GM18870 (cell line): ENCODE results near the gene BUD23.
A peak's percentile ranks its signal among the peaks of the same experiment; 100 is the strongest.
"Not testable (repeated sequence)": the region's sequence is repeated elsewhere in the genome, so short reads cannot be mapped to it uniquely, and the experiment has no call there.

Source experiments
- ATAC-seq: cut with Tn5 transposase; IDR thresholded peaks from one replicate; pipeline ENCODE4 v1.9.1; 2021; ENCODE audit warnings: moderate library complexity; ENCODE audit not compliant: unreplicated experiment

Gene BUD23

DNA sequence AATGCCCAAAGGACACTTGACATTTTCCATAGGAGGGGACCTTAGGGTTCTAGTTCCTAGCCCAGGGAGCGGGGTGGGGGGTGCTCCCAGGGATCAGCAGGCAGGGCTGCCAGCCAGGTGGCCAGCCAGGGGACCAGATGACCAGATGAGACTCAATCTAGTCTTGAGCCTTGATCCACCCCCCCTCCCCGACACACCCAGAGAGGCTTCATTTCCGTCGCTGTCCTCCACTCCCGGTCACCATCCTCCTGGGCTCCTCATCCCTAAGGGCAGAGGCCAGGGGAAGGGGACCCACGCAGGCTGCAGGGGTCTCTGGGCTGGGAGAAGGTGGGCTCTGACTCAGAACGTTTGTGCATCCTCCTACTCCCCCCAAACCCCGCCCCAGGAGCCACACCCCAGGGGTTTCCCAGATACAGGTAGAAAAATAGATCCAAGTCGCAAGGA, 35.1 kb downstream of the BUD23 start:
- ATAC-seq: no peak

DNA sequence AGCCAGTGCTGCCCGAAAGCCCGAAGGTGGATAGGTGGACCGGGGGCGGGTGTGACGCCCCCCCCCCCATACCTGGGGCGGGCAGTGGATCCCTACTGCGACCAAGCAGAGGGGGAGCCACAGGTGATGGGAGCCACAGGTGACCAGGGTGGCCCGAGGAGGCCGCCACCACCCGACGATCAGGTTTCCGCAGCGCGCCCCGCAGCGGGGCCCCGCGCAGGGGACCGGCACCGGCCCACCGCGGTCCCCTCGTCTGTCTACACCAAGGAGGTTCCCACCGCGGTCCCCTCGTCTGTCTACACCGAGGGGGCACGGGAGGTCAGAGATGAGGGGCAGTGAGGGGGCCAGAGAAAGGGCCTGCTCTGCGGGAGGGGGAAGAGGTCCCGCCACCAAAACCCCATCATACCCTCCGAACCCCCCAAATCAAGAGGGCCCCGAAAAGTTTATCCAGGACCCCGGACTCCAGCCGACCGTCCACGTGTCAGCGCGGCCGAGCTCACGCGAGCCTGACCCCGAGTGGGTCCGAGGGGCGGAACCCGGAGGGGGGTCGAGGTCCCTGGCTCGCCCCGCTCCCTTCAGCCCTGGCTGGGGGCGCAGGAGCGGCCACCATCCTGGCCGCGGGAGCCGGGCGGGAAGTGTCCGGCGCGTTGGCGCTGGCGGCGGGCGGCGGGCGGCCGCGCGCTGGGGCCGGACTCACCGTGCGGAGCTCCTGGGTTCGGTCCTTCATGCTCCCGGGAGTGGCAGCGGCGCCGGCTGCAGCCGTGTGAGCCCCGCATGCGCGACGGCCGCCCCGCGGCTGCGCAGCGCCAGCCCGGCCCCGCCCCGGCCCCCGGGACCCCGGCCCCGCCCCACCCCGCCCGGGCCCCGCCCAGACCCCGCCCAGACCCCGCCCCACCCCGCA, 35.8 kb downstream of the BUD23 start, which contains the start of gene STX1A:
Gene STX1A, minus strand, starts transcription at position 765 of the 901 bp plus-strand sequence. Its CDS starts 38 bp downstream, at position 727.
- no peak for ATAC-seq

DNA sequence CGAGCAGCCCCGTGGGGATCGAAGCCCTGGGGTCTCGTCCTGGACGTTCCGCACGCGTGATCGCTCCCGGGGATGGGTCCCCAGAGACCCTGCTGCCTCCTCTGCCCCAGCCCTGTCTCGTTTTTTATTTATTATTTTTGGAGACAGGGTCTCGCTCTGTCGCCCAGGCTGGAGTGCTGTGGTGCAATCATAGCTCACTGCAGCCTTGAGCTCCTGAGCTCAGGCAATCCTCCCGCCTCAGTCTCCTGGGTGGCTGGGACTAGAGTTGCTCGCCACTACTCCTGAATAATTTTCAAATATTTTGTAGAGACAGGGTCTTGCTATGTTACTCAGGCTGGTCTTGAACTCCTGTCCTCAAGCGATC, 36.4 kb downstream of the BUD23 start:
- ATAC-seq: no peak

DNA sequence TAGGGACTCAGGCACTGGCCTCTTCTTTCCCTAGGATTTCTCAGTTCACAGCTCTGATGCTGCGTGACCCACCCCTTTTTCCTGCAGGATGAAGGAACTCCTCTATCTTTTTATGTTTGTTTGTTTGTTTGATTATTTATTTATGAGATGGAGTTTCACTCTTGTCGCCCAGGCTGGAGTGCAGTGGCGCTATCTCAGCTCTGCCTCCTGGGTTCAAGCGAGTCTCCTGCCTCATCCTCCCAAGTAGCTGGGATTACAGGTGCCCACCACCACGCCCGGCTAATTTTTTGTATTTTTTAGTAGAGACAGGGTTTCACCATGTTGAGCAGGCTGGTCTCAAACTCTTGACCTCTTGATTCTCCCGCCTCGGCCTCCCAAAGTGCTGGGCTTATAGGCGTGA, 37.0 kb downstream of the BUD23 start:
- ATAC-seq: not testable (repeated sequence)

DNA sequence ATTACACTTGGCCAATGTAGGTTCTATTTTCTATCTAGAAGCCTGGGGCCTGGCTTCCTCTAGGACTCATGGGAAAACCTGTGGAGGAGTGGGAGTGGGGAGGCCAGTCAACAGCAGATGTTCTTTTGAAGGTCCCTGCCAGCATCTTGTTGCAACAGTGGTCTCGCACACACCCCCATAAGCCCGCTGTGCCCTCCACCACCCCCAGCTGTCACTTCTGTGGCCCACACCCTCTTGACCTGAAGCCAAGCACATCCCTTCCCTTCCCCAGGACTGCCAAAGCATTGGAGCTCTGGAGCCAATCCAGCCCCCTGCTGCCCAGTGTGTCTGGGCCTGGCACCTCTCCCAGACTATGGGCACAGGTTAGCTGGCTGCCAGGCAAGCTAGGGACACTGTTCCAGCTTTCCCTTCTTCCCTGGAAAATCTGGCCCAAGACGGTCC, 38.0 kb downstream of the BUD23 start:
- ATAC-seq: no peak

DNA sequence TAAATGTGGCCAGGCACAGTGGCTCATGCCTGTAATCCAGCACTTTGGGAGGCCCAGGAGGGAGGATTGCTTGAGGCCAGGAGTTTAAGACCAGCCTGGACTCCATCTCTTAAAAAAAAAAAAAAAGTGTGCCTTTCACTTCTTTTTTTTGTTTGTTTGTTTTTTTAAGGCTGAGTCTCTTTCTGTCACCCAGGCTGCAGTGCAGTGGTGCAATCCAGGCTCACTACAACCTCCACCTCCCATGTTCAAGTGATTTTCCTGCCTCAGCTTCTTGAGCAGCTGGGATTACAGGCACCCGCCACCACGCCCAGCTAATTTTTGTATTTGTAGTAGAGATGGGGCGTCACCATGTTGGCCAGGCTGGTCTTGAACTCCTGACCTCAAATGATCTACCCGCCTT, 38.8 kb downstream of the BUD23 start:
- not testable (repeated sequence) for ATAC-seq

DNA sequence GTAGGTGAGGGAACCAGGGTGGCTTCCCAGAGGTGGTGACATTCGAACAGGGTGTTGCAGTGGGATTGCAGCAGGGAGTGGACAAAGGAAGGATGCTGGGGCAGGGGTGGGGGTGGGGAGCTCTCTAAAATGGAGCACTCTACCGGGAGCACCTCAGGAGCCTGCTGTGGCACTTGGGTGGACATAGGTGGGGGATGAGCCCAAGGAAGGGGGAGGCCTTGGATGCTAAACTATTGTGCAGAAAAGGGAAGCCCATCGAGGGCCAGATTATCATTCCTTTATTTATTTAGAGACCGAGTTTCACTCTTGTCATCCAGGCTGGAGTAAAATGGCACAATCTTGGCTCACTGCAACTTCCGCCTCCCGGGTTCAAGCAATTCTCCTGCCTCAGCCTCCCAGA, 39.4 kb downstream of the BUD23 start:
- ATAC-seq: no peak

DNA sequence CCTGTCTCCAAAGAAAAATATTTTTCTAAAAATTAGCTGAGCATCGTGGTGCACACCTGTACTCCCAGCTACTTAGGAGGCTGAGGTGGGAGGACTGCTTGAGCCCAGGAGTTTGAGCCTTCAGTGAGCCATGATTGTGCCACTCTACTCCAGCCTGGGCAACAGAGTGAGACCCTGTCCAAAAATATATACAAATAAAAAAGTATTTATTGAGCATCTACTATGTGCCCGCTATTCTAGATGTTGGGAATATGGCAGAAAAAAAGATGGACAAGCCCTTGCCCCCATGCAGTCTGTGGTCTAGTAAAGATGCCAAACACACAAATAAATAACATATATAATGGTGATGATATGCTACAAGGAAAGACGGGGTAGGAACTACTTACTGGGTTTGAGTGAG, 40.4 kb downstream of the BUD23 start:
- no peak for ATAC-seq

DNA sequence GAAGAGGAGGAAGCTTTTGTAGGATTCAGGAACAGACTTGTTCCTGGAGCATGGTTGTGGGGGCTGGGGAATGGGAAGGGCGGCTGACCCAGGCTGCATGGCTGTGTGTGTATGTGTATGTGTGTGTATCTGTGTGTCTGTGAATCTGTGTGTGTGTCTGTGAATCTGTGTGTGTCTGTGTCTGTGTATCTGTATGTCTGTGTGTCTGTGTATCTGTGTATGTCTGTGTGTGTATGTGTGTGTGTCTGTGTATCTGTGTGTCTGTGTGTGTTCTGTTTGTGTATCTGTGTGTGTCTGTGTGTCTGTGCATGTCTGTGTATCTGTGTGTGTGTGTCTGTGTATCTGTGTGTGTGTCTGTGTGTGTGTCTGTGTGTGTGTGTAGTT, 42.7 kb downstream of the BUD23 start:
- ATAC-seq: no peak

DNA sequence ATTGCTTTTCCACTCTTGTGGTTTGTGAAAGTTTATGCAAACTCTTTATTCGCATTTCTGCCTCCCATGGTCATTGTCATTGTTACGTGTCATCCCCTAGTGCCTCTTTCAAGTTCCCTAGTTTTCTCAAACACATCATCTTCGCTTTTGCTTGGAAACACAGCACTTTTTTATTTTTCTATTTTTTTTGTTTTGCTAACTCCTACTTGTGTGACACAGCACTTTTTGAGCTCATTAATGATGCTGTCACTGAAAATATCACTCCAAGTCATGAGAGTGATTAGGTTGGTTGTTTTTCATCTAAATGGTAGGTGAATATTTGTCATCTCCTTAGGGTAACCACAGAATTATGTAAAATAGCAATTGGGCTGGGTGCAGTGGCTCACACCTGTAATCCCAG, 44.6 kb downstream of the BUD23 start:
- no peak for ATAC-seq

DNA sequence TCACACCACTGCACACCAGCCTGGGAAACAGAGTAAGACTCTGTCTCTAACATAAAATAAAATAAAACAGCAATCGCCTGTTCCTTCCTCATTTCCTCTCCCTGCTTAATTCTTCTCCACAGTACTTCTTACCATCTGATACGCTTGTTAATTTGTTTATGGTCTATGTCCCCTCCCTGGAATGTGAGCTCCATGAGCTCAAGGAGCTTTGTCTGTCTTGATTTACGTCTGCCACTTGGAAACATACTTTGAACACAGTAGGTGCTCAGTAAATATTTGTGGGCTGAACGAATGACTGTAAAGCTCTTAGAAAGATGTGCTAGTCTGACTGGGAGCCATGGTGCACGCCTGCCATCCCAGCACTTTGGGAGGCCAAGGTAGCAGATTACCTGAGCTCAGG, 45.2 kb downstream of the BUD23 start:
- ATAC-seq: no peak

DNA sequence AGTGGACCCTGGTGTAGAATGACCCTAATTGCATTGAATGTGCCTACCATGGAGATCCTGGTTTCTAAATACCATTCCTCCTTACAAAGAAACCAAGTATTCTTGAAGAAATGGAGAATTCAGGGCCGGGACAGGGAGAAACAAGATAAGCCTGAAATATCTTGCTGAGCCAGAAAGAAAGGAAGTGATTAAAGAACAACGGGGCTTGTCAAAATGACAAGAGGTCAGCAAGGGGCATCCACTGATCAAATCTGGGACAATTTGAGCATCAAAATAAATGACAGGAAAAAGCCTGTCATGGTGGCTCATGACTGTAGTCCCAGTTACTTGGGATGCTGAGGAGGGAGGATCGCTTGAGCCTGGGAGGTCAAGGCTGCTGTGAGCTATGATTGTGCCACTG, 47.1 kb downstream of the BUD23 start:
- no peak for ATAC-seq

DNA sequence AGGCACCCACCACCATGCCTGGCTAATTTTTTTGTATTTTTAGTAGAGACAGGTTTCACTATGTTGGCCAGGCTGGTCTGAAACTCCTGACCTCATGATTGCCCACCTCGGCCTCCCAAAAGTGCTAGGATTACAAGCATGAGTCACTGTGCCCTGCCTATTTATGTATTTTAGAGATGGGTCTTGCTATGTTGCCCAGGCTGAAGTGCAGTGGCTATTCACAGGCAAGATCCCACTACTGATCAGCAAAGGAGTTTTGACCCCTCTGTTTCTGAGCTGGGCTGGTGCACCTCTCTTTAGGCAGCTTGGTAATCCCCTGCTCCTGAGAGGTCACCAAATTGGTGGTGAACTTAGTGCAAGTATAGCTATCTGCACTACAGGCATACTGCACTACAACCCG, 49.0 kb downstream of the BUD23 start:
- no peak for ATAC-seq

DNA sequence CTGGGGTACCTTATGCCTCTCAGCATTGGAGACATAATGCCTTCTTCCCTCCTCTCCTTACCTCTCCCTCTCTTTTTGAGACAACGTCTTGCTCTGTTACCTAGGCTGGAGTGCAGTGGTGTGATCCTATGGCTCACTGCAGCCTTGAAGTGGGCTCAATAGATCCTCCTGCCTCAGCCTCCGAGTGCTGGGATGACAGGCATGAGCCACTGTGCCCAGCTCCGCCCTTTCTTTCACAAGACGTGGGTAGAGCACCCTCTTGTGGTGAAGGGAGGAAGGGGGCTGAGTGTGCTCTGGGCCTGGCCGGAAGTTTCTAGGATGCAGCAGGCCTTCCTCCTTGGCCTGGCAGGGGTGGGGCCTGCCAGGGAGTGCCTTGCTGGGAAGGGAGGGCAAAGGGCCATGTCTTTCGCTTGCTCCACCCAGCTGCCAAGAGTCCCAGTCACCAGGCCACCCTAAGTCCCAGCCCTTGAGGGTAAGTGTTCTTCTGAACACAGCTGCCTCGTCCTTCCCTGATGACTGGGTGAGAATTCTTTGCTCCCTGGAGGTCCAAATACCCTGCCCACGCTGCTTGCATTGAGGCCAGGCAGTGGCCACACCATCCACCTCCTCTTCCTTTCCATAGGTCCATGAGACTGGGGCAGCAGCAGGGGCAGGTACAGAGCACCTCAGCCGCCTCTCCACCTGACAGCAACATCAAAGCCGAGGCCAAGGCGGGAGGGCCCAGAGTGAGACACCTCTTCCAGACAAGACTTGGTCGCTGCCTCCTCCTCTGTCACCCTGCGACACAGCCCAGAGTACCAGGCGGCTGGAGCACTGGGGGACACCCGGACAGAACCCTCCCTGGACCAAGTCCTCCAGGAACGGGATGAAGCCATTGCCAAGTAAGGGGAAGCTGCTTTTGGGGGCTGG, 51.5 kb downstream of the BUD23 start:
- ATAC-seq: no peak

DNA sequence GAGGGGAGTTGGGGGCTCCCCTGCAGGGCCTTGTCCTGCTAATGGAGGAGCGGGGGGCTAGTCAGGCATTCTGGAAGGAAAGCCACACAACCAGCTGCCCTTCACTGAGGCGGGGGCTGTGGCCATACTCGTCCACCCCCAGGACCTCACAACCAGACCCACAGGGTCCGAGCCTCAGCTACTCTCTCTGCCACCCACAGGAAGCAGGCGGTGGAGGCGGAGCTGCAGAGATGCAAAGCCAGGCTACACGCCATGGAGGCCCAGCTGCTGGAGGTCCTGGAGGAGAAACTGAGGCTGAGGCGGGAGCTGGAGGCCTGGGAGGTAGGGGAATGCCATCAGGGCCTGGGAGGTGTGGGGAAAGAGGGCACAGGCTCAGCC, 52.1 kb downstream of the BUD23 start:
- no peak for ATAC-seq

DNA sequence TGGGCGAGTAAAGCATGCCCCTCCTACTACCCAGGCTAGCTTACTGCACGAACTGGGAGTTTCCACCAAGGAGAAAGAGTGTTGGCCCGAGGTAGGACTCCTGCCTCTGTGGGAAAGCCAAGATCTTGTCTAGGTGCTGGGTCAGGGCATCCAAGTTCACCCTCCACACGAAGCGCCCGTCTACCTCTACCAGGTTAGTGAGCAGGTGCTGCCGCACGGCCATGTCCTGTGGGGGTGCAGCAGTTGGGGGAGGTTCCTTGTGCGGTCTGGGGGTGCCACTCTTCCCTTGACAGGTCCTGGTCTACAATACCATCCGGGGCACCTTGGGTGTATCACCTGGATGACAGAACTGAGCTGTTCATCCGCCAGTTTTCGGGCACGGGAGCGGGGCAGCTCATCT, 53.5 kb downstream of the BUD23 start:
- no peak for ATAC-seq

DNA sequence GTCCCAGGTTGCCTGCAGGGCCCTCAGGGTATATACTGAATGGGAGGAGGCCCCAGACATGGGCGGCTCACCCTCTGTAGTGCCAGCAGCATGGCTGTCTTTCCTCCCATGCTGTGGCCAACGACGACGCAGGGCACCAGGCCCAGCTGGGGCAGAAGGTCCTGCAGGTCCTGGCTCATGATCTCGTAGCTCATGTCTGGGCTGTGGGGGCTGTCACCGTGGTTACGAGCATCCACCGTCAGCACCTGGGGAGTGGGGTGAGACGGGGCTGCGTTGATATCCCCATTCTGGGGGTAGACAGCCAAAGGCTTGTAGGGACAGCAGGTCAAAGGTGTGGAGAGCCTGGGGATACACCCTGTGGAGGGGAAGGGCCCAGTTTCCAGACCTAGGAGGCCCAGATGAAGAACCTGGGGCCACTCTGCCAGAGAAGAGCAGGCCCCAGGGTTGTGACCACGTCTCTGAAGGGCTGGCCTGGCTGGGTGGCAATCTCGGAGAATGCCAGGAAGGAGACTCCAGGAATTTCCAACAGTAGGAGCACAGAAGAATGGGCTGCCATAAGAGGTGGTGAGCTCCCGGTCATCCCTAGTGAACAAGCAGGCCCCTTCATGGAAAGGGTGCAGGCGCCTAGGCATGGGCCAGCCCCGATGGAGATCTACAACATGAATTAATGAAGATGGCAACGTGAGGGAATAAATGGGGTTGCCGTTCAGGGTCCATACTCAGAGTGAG, 54.3 kb downstream of the BUD23 start:
- no peak for ATAC-seq

DNA sequence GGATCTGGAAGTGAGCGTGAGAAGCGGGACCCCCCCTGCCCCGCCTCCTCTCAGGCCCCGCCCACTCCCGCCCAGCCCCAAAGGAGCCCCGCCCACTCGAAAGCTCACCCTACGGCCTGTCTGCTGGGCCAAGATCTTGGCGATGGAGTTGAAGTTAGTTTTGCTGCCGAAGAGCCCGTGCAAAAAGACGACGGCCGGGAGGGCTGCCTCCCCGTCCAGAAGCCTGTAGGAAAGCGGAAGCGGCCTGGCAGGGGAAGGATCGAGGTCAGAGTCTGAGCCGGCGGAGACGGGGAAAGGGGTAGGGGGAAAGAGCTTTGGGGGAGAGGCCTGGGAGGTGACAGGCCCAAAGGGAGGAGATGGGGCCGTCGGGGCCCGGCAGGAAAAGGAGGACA, 54.8 kb downstream of the BUD23 start:
- ATAC-seq: peak; percentile 5

DNA sequence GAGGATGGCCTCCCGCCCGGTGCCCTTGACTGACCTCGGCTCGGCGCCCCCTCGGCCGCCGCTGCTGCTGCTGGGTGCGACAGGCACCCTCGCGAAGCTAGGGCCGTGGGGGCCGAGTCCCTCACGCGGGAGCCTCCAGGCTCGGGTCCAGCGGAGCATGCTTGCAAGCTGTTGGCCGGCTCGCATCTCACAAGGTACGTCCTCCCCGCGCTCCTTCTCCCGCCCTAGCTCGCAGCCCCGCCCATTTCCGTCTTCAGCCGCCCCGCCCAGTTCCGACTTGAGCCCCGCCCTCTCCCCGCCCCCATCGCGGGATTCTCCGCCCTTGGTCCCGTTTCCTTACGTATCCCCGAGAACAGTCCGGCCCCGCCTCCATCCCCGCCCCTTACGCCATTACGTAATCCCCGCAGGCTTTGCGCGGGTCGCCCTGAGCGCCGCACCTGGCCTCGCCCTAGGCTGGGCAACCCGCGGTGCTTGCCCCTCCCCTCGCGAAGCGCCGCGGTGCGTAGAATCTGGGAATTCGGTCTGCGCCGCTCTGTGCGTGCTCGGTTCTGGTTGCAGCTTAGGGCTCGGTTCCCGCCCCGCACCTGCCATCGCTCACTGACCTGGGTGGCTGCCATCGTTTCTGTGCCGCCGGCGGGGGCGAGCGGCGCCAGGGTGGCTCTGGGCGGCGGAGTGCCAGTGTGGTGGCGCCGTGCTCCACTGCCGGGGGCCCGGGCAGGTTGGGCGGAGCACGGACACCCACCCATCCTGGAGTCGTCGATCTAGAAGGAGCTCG, 55.4 kb downstream of the BUD23 start, which contains the start of gene ABHD11:
Gene ABHD11, minus strand, starts transcription at position 191 of the 775 bp plus-strand sequence. Its CDS starts 32 bp downstream, at position 159.
- peak; percentile 73 for ATAC-seq

DNA sequence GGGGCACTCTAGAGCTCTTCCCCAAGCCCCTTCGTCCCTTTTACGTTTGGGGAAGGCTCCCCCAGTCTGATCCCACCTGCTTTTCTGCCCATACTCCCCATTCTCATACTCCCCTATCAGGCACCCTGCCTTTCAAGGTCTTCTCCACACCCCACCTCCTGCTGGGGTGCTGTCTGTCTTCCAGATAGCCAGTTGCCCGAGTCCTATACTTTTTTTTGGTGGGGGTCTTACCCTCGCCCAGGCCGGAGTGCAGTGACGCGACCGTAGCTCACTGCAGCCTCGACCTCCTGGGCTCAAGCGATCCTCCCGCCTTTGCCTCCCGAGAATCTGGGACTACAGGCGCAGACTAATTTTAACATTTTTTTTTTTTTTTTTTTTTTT, 56.0 kb downstream of the BUD23 start:
- no peak for ATAC-seq
